Transverse colon (tissue), 4 donors: ENCODE results near the gene EVI5.
"Not testable (repeated sequence)": the region's sequence is repeated elsewhere in the genome, so short reads cannot be mapped to it uniquely, and the experiment has no call there.

Experiments
- CTCF ChIP-seq, 5 experiments: fragments of 200-600 bp in 3 of 5; fragments of 450-650 bp in 2 of 5; sonication (generic) in 3 of 5; IDR thresholded peaks; 1 replicate in 2 of 5; 2 replicates in 3 of 5; pipeline ENCODE4 v1.5.1; 2016 to 2017; ENCODE audit warnings: antibody characterized with exemption in 5 of 5, inconsistent platforms in 3 of 5, mild to moderate bottlenecking in 2 of 5, moderate library complexity in 1 of 5
- EP300 ChIP-seq: sonication (generic); formaldehyde crosslinking; IDR thresholded peaks from one replicate; pipeline ENCODE4 v1.6.1; 2017; ENCODE audit warnings: antibody characterized with exemption, low read depth
- POLR2A ChIP-seq: fragments of 450-650 bp; IDR thresholded peaks from one replicate; pipeline ENCODE4 v1.6.1; 2016; ENCODE audit warnings: antibody characterized with exemption, mild to moderate bottlenecking, moderate library complexity
- POLR2AphosphoS5 ChIP-seq, 3 donors: sonication (generic); formaldehyde crosslinking; IDR thresholded peaks; one replicate each; pipeline ENCODE4 v1.6.1; 2016; ENCODE audit warnings: antibody characterized with exemption in 3 of 3

GRCh38 chr1:92524944-92525590, 259.8 kb downstream of the EVI5 start:
- not testable (repeated sequence) for TF ChIP-seq CTCF (IDR thresholded peaks at IDR 0.05); POLR2A; EP300; POLR2AphosphoS5 (IDR thresholded peaks at IDR 0.05)
